ENCODE measurements around the gene SMS. TPM values are rescaled to one million over a fixed set of nuclear protein-coding genes. Genes with fewer than 3 reads are reported as not detected.

Gene SMS
- total and polyA plus RNA-seq, 10 of the 15 experiments (the other 5 are each of a cell fraction or from before 2014, with no cell fraction given): 55.8 to 156 (median 114) TPM

- in situ Hi-C loops (cut with MboI): no loop called here
- RAD21 ChIA-PET (ENCODE audit: unreplicated experiment): interaction anchor here (2.2 kb wide), 1 partner anchor 26 kb away, joined by 9 read pairs; no protein-coding TSS in a partner anchor
- Histone ChIP-seq H4K20me1 (ENCODE audit: control insufficient read depth, insufficient read depth) (no peaks in the 10 kb centered on the region; the same call in 1 of the 2 replicates), H3K9me3 (replicated peaks; ENCODE audit: control insufficient read depth, insufficient read depth, low read length) (no peaks in the 10 kb centered on the region), H3K4me3 (no peak overlapping the region), H3K4me1 (ENCODE audit: control insufficient read depth, insufficient read depth, low read length) (peaks cover 2% of the 10 kb centered on the region; the same call in 1 of the 2 replicates), H2AFZ (ENCODE audit: control insufficient read depth, low read depth, low read length) (no peak overlapping the region), H3K79me2 (ENCODE audit: control insufficient read depth, insufficient read depth, low read length) (peaks cover 54% of the 10 kb centered on the region), H3K4me2 (ENCODE audit: control insufficient read depth, insufficient read depth) (no peak overlapping the region), H3K27me3 (replicated peaks in 1 of 2; ENCODE audit: control insufficient read depth in 2 of 2, insufficient read depth in 2 of 2, low read length in 1 of 2) (no peaks in the 10 kb centered on the region), H3K9ac (ENCODE audit: control insufficient read depth, insufficient read depth, low read length) (no peak overlapping the region), H3K36me3 (ENCODE audit: control insufficient read depth in 2 of 2, insufficient read depth in 2 of 2, low read length in 1 of 2) (no peaks in the 10 kb centered on the region), H3K27ac (ENCODE audit: control insufficient read depth, insufficient read depth) (no peak overlapping the region)
- ATAC-seq (no peak), FAIRE-seq (no peak), DNase-seq (ENCODE audit: low read depth, low spot score) (no peak)
- SMC1A ChIA-PET (ENCODE audit: uncharacterized antibody, unreplicated experiment): interaction anchor here (0.7 to 2.1 kb wide), 4 partner anchors 9 to 31 kb away, joined by 3 to 6 read pairs (median 3); no protein-coding TSS in a partner anchor
- TF ChIP-seq MTA3 (IDR thresholded peaks at IDR 0.05; ENCODE audit: borderline replicate concordance, low read length) (no peak), NR2F1 (conservative IDR thresholded peaks at IDR 0.05) (no peak), SREBF2 (IDR thresholded peaks at IDR 0.05; ENCODE audit: low read length) (no peak), EGR1 (IDR thresholded peaks at IDR 0.05; ENCODE audit: borderline replicate concordance in 1 of 2, low read depth in 2 of 2, low read length in 2 of 2) (no peak), CBX3 (IDR thresholded peaks at IDR 0.05; ENCODE audit: borderline replicate concordance, low read depth) (no peak), NR2C1 (IDR thresholded peaks at IDR 0.05) (no peak), SP1 (IDR thresholded peaks at IDR 0.05; ENCODE audit: low read depth, low read length) (no peak), TCF3 (IDR thresholded peaks at IDR 0.05; ENCODE audit: borderline replicate concordance, insufficient read depth, low read depth, low read length) (no peak)
- CTCF ChIA-PET: interaction anchor here (1.2 to 1.6 kb wide), 2 partner anchors 26 to 31 kb away, joined by 3 to 5 read pairs; no protein-coding TSS in a partner anchor
- POLR2A ChIA-PET: no interaction called here
- no TSS peak for BruUV-seq (replicated peaks)
- intact Hi-C loops (cut with micrococcal nuclease; ENCODE audit: unreplicated experiment): no loop called here
- WGBS (ENCODE audit: insufficient coverage, insufficient replicate concordance, low lambda C conversion rate, missing lambda C conversion rate): 53% methylated on average over 4 of the region's 4 CpGs
Observed at GRCh38 chrX:21958916-21959315, 18.4 kb downstream of the SMS start.
